Measurements from ENCODE around the gene GPD1.

DNA sequence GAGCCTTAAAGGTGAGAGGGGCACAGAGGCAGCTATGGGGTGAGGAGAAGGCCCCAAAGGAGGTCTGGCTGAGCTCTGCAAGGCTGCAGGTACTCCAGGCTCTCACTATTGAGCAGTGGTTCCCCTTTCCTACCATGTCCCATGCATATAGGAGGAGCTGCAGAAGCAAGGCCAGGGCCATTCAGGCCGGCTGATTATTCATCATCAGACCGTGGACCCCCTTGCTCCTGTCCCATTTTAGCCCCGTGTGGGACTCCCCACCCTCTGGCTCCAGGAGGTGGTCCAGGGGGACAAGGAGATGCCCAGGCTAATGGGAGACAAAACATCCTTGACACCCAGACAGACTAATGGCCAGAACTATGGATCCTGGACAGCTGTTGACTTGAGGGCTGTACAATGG lies 3.1 kb downstream of the GPD1 start:
- TF ChIP-seq, protein P1, sequence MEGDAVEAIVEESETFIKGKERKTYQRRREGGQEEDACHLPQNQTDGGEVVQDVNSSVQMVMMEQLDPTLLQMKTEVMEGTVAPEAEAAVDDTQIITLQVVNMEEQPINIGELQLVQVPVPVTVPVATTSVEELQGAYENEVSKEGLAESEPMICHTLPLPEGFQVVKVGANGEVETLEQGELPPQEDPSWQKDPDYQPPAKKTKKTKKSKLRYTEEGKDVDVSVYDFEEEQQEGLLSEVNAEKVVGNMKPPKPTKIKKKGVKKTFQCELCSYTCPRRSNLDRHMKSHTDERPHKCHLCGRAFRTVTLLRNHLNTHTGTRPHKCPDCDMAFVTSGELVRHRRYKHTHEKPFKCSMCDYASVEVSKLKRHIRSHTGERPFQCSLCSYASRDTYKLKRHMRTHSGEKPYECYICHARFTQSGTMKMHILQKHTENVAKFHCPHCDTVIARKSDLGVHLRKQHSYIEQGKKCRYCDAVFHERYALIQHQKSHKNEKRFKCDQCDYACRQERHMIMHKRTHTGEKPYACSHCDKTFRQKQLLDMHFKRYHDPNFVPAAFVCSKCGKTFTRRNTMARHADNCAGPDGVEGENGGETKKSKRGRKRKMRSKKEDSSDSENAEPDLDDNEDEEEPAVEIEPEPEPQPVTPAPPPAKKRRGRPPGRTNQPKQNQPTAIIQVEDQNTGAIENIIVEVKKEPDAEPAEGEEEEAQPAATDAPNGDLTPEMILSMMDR (IDR thresholded peaks at IDR 0.05) = no peak
- TF ChIP-seq POLR2A (IDR thresholded peaks at IDR 0.05) (no peak), POLR2AphosphoS5 (IDR thresholded peaks at IDR 0.05) (no peak)
